Measurements from ENCODE around the gene ZBTB22. TPM values are rescaled to one million over a fixed set of nuclear protein-coding genes. Genes with fewer than 3 reads are reported as not detected.

ZBTB22 gene
- total RNA-seq, 1 donor from 2014 or later, result 31.8 TPM

GRCh38 chr6:33278810-33279209, 38.7 kb downstream of the ZBTB22 start:
- no peaks in the 10 kb centered on the region for H3K9me3 Mint-ChIP-seq
- peaks cover 84% of the 10 kb centered on the region for H3K36me3 Mint-ChIP-seq (ENCODE audit: low read depth)
- POLR2A ChIA-PET, result interaction anchor here (1.1 to 4.2 kb wide), 14 partner anchors 9 to 1083 kb away, joined by 3 to 79 read pairs (median 22); partner anchors contain the start of genes CUTA, PFDN6, RGL2 and TAPBP
- peak overlapping the region; percentile 93 for H3K27ac Mint-ChIP-seq
- DNase-seq, result no peak
- H3K4me3 Mint-ChIP-seq, result peak overlapping the region; percentile 24
- no peak for ATAC-seq (ENCODE audit: low read depth)
- H3K4me1 Mint-ChIP-seq, result peaks cover 46% of the 10 kb centered on the region
- TF ChIP-seq, protein P1, sequence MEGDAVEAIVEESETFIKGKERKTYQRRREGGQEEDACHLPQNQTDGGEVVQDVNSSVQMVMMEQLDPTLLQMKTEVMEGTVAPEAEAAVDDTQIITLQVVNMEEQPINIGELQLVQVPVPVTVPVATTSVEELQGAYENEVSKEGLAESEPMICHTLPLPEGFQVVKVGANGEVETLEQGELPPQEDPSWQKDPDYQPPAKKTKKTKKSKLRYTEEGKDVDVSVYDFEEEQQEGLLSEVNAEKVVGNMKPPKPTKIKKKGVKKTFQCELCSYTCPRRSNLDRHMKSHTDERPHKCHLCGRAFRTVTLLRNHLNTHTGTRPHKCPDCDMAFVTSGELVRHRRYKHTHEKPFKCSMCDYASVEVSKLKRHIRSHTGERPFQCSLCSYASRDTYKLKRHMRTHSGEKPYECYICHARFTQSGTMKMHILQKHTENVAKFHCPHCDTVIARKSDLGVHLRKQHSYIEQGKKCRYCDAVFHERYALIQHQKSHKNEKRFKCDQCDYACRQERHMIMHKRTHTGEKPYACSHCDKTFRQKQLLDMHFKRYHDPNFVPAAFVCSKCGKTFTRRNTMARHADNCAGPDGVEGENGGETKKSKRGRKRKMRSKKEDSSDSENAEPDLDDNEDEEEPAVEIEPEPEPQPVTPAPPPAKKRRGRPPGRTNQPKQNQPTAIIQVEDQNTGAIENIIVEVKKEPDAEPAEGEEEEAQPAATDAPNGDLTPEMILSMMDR (IDR thresholded peaks at IDR 0.05), result no peak
- H3K27me3 Mint-ChIP-seq, result no peaks in the 10 kb centered on the region
- intact Hi-C loops (cut with micrococcal nuclease), result no loop called here
- CTCF ChIA-PET, result interaction anchor here (2.5 kb wide), 1 partner anchor 66 kb away, joined by 19 read pairs; no protein-coding TSS in a partner anchor

DNA sequence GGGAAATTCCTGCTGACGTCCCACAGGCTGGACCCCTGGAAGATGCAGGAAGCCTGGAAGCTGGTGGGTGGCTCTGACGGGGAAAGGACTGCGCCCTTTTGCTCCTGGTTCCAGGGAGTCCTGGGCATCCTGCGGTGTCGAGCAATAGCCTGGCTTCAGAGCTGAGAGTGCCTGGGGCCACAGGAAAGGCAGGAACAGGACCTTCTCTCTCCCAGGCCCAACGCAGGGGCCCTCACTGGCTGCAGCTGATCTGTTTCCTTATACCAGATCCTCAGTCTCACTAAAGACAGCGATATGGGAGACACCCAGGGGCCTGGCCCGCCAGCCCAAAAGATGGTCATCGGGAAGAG, 39.2 kb downstream of the ZBTB22 start:
- TF ChIP-seq, protein P1 (IDR thresholded peaks at IDR 0.05), result no peak
- ChIA-PET CTCF (interaction anchor here (1.7 to 2.5 kb wide), 3 partner anchors 12 to 66 kb away, joined by 10 to 21 read pairs (median 19); partner anchors contain the start of genes PFDN6 and WDR46), POLR2A (interaction anchor here (0.5 to 4.2 kb wide), 15 partner anchors 9 to 1082 kb away, joined by 3 to 79 read pairs (median 14); partner anchors contain the start of genes CUTA, PFDN6, RGL2 and TAPBP)
- Mint-ChIP-seq H3K27ac (peak overlapping the region; percentile 93), H3K36me3 (ENCODE audit: low read depth) (peaks cover 83% of the 10 kb centered on the region), H3K27me3 (no peaks in the 10 kb centered on the region), H3K4me3 (peak overlapping the region; percentile 19), H3K9me3 (no peaks in the 10 kb centered on the region), H3K4me1 (peaks cover 50% of the 10 kb centered on the region)
- intact Hi-C loops (cut with micrococcal nuclease), result no loop called here
- DNase-seq (no peak), ATAC-seq (ENCODE audit: low read depth) (no peak)

- peaks cover 56% of the 10 kb centered on the region for H3K4me1 Mint-ChIP-seq
- TF ChIP-seq, protein P1 (IDR thresholded peaks at IDR 0.05), result no peak
- H3K36me3 Mint-ChIP-seq (ENCODE audit: low read depth), result peaks cover 84% of the 10 kb centered on the region
- intact Hi-C loops (cut with micrococcal nuclease), result loop anchor here (1.0 to 2.0 kb wide), 6 partner anchors 11 to 293 kb away; partner anchors contain the start of genes KIFC1, PFDN6 and WDR46
- peak; percentile 39 for DNase-seq
- ChIA-PET CTCF (interaction anchor here (0.8 to 2.5 kb wide), 11 partner anchors 9 to 309 kb away, joined by 3 to 21 read pairs (median 8); partner anchors contain the start of genes PFDN6, RGL2, WDR46 and ZBTB22), POLR2A (interaction anchor here (0.5 to 4.2 kb wide), 34 partner anchors 8 to 1376 kb away, joined by 3 to 79 read pairs (median 5); partner anchors contain the start of genes CUTA, KIFC1, PBX2 and PFDN6)
- H3K9me3 Mint-ChIP-seq, result no peaks in the 10 kb centered on the region
- peak overlapping the region; percentile 93 for H3K27ac Mint-ChIP-seq
- H3K27me3 Mint-ChIP-seq, result no peaks in the 10 kb centered on the region
- peak overlapping the region; percentile 92 for H3K4me3 Mint-ChIP-seq
- ATAC-seq (ENCODE audit: low read depth), result peak; percentile 23
Observed at GRCh38 chr6:33277663-33278391, 39.7 kb downstream of the ZBTB22 start.

DNA sequence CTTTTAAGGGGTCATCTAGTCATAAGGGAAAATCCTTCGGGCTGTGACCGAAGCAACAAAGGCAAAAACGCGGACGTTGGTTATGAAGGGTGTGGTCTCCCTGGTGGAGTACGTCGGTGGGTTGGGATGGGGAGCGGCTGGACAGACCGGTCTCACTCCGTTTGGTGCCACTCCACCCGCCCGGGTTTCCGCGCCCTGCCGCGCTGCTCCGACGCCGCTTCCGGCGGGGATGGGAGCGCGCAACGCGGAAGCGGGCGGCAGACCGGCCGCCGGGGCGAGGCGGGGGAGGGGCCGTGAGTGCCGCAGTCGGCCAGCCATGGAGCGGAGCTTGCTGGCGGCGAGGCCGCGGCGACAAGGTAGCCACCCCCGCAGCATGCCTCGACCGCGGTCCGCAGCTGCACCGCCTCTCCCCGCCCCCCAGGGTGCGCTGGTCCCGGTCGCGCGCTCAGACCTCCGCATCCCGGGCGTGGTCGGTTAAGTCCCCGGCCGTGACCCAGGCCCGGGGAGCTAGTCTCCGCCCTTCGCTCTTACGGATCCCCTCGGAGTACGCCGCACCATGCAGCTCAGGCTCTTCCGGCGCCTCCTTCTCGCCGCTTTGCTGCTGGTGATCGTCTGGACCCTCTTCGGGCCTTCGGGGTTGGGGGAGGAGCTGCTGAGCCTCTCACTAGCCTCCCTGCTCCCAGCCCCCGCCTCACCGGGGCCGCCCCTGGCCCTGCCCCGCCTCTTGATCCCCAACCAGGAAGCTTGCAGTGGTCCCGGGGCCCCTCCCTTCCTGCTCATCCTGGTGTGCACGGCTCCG, 40.5 kb downstream of the ZBTB22 start, which contains the start of gene B3GALT4:
B3GALT4 (plus strand) TSS at position 260 of the 799 bp plus-strand sequence; CDS start at position 557, 297 bp downstream.
- ChIA-PET CTCF (interaction anchor here (0.8 to 2.5 kb wide), 13 partner anchors 10 to 309 kb away, joined by 3 to 21 read pairs (median 8); partner anchors contain the start of genes PFDN6, RGL2, WDR46 and ZBTB22), POLR2A (interaction anchor here (0.5 to 4.2 kb wide), 33 partner anchors 9 to 1376 kb away, joined by 3 to 79 read pairs (median 7); partner anchors contain the start of genes CUTA, KIFC1, PBX2 and PFDN6)
- peak; percentile 68 for ATAC-seq (ENCODE audit: low read depth)
- H3K27me3 Mint-ChIP-seq, result no peaks in the 10 kb centered on the region
- peak within 1 kb of the TSS; percentile 100 for H3K27ac Mint-ChIP-seq
- peaks cover 85% of the 10 kb centered on the region for H3K36me3 Mint-ChIP-seq (ENCODE audit: low read depth)
- TF ChIP-seq, protein P1 (IDR thresholded peaks at IDR 0.05), result no peak
- H3K4me3 Mint-ChIP-seq, result peak within 1 kb of the TSS; percentile 92
- intact Hi-C loops (cut with micrococcal nuclease), result loop anchor here (1.0 to 2.0 kb wide), 6 partner anchors 12 to 294 kb away; partner anchors contain the start of genes KIFC1, PFDN6 and WDR46
- DNase-seq, result peak; percentile 77
- peaks cover 62% of the 10 kb centered on the region for H3K4me1 Mint-ChIP-seq
- no peaks in the 10 kb centered on the region for H3K9me3 Mint-ChIP-seq

Data from activated B cell treated with CpG ODN at 0.5 μM for 24 hours (primary cell).